AG09309 (cell line): ENCODE measurements around the gene TBC1D10A.

Experiments used
- DNase-seq: peaks from one replicate; pipeline ENCODE4 v3.0.0-alpha.2; 2010; ENCODE audit warnings: low read depth
- H3K4me3 ChIP-seq: 2 replicates; pipeline ENCODE4 v1.5.1; 2011; ENCODE audit warnings: mild to moderate bottlenecking, low read depth, low read length, moderate library complexity; ENCODE audit not compliant: control insufficient read depth
- CTCF ChIP-seq: IDR thresholded peaks from 2 replicates; pipeline ENCODE4 v1.5.1; 2011; ENCODE audit warnings: mild to moderate bottlenecking, low read depth, low read length, inconsistent platforms; ENCODE audit not compliant: insufficient read depth, control insufficient read depth; ENCODE audit errors: missing control alignments

TBC1D10A gene

GRCh38 chr22:30279046-30279788 is 47.5 kb downstream of the TBC1D10A start:
- H3K4me3 ChIP-seq: no peak overlapping the region
- TF ChIP-seq CTCF: no peak
- DNase-seq: no peak

GRCh38 chr22:30277547-30278344 is 49.0 kb downstream of the TBC1D10A start:
- TF ChIP-seq CTCF: no peak

GRCh38 chr22:30276039-30276438 is 50.7 kb downstream of the TBC1D10A start:
- no peak overlapping the region for H3K4me3 ChIP-seq
- no peak for DNase-seq
- no peak for TF ChIP-seq CTCF

More at GRCh38 chr22:30277547-30278344, 49.0 kb downstream of the TBC1D10A start:
- peak; percentile 78 for DNase-seq
- no peak overlapping the region for H3K4me3 ChIP-seq

GRCh38 chr22:30275625-30276024 is 51.1 kb downstream of the TBC1D10A start:
- TF ChIP-seq CTCF: no peak
- DNase-seq: no peak
- no peak overlapping the region for H3K4me3 ChIP-seq

- no peak for TF ChIP-seq CTCF
- no peak for DNase-seq
- no peak overlapping the region for H3K4me3 ChIP-seq
These were observed 52.3 kb downstream of the TBC1D10A start for GRCh38 chr22:30274437-30274812.

GRCh38 chr22:30273711-30274436 is 52.9 kb downstream of the TBC1D10A start:
- DNase-seq: no peak
- no peak for TF ChIP-seq CTCF
- no peak overlapping the region for H3K4me3 ChIP-seq
